ENCODE data around the gene ZNF277.

Gene ZNF277, protein sequence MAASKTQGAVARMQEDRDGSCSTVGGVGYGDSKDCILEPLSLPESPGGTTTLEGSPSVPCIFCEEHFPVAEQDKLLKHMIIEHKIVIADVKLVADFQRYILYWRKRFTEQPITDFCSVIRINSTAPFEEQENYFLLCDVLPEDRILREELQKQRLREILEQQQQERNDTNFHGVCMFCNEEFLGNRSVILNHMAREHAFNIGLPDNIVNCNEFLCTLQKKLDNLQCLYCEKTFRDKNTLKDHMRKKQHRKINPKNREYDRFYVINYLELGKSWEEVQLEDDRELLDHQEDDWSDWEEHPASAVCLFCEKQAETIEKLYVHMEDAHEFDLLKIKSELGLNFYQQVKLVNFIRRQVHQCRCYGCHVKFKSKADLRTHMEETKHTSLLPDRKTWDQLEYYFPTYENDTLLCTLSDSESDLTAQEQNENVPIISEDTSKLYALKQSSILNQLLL

DNA sequence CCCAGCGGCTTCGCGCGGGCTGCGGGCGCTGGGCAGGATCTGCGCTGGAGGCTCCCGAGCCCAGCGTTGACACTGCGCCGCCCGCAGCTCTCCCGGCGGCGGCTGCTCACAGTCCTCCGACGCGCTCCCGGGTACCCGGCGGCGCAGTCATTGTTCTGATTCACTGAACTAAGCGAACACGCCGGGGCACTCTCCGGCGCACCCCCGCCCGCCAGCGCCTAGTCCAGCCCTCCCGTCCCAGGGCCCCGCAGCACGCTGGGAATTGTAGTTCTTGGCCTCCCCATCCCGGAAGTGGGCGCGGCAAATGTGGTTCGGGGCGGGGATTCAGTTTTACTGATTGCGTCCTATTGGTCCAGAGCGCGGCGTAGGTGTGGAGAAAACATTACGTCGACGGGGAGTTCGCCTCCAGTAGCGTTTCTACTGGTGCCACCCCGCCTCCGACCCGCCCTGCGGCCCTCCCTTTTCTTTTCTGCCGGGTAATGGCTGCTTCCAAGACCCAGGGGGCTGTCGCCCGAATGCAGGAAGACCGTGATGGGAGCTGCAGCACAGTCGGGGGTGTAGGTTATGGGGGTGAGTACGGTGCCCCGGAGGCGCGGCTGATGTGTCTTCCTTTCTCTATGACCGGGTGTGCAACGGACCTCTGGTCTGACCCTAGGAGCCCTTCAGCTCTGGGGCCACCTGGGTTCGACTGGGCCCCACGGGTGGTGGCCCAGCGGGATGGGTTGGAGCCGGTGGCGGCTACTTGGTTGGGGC, at the start of gene ZNF277, which contains the start of gene DOCK4:
Gene ZNF277, plus strand, starts transcription at position 458 of the 753 bp plus-strand sequence. Its CDS starts 22 bp downstream, at position 480.
Gene DOCK4, minus strand, starts transcription at position 162 of the 753 bp plus-strand sequence. CDS start 261 bp downstream, outside the sequence.
- H3K27me3 ChIP-seq (replicated peaks; ENCODE audit: control insufficient read depth, insufficient read depth, low read length), result no peaks in the 10 kb centered on the region
- peak within 1 kb of the TSS; percentile 98 for H3K4me3 ChIP-seq (ENCODE audit: low read length)

DNA sequence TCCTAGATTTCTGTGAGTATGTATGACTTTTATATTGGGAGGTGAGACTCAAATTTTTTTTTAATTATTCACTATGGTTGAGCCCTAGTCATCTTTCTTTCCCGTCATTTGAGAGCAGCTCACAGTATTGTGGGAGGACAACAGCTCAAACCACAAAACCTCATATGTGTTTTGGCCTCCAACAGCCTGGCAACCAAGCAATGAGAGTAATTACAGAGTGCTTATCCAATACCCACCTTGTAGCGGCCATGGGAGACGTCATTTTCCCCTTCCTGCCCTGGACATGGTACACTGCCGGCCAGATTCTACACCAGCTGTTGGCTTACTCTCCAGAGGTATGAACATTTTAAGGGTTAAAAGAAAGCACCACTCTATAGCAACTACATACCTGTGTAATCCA, 49.4 kb upstream of the ZNF277 start:
- peak; percentile 26 for DNase-seq (ENCODE audit: low read depth)
- no peaks in the 10 kb centered on the region for H3K36me3 ChIP-seq (ENCODE audit: control insufficient read depth, insufficient read depth, low read length, severe bottlenecking)
- H3K27me3 ChIP-seq (replicated peaks; ENCODE audit: control insufficient read depth, insufficient read depth, low read length), result no peaks in the 10 kb centered on the region
- H3K9ac ChIP-seq (ENCODE audit: low read length), result no peak overlapping the region
- no peaks in the 10 kb centered on the region for H3K9me3 ChIP-seq (ENCODE audit: control insufficient read depth, low read length)
- H3K4me3 ChIP-seq (ENCODE audit: low read length), result no peak overlapping the region
- H3K4me1 ChIP-seq (ENCODE audit: control insufficient read depth, insufficient read depth, low read length), result peaks cover 6% of the 10 kb centered on the region

More for the DNA sequence above, at the start of gene ZNF277, which contains the start of gene DOCK4:
- peaks cover 20% of the 10 kb centered on the region for H3K4me1 ChIP-seq (ENCODE audit: control insufficient read depth, insufficient read depth, low read length)
- H3K36me3 ChIP-seq (ENCODE audit: control insufficient read depth, insufficient read depth, low read length, severe bottlenecking), result no peaks in the 10 kb centered on the region
- no peaks in the 10 kb centered on the region for H3K9me3 ChIP-seq (ENCODE audit: control insufficient read depth, low read length)
- peak; percentile 100 for DNase-seq (ENCODE audit: low read depth)
- H3K9ac ChIP-seq (ENCODE audit: low read length), result peak within 1 kb of the TSS; percentile 90

DNA sequence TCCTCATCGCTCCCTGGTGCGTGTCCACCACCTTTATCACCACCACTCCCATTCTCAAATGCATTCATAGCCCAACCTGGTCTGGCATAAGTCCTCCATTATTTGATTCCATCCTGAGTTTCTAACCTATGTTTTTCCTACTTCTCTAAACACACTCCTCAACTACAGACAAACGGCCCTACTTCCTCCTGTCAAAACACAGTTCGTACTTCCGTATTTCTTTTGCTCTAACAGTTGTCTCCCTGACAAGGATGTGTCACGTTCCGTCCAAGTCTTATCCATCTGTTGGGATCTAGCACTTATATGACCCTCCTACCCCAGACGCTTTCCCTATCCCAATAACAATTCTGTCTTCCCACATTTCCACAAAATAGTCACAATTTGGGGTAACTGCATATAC, 47.1 kb upstream of the ZNF277 start:
- no peaks in the 10 kb centered on the region for H3K9me3 ChIP-seq (ENCODE audit: control insufficient read depth, low read length)
- H3K4me1 ChIP-seq (ENCODE audit: control insufficient read depth, insufficient read depth, low read length), result peaks cover 15% of the 10 kb centered on the region
- no peak for DNase-seq (ENCODE audit: low read depth)
- H3K9ac ChIP-seq (ENCODE audit: low read length), result no peak overlapping the region
- no peak overlapping the region for H3K4me3 ChIP-seq (ENCODE audit: low read length)
- H3K36me3 ChIP-seq (ENCODE audit: control insufficient read depth, insufficient read depth, low read length, severe bottlenecking), result no peaks in the 10 kb centered on the region
- H3K27me3 ChIP-seq (replicated peaks; ENCODE audit: control insufficient read depth, insufficient read depth, low read length), result no peaks in the 10 kb centered on the region

DNA sequence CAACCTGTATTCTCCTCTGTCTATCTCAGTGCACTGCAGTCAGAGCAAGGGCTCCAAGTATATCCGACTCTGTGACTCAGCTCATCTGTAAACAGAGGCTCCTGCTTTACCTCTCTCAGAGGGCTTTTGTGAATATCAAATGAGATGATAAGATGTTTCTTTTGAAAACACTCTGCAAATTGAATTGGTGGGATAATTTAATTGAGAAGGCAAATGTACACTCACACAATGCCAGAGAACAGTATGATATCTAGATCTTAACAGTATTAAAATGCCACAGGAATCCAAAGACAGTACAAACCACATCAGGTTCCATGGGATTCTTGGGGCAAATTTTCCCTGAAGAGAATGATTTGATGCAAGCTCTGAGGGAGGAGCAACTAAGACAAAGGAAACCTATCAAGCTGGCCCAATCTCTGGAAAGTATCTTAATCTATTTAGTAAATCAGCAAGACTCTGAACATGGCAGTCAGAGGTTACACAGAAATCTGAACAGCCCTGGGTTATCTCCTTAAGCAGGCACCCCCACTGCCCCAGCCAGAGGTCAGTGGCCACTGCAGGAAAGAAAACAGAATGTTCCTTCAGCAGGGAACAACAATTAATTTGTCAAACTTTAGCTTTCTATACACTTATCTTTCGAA, 46.2 kb upstream of the ZNF277 start:
- no peaks in the 10 kb centered on the region for H3K9me3 ChIP-seq (ENCODE audit: control insufficient read depth, low read length)
- H3K27me3 ChIP-seq (replicated peaks; ENCODE audit: control insufficient read depth, insufficient read depth, low read length), result no peaks in the 10 kb centered on the region
- no peaks in the 10 kb centered on the region for H3K36me3 ChIP-seq (ENCODE audit: control insufficient read depth, insufficient read depth, low read length, severe bottlenecking)
- H3K9ac ChIP-seq (ENCODE audit: low read length), result no peak overlapping the region
- peak; percentile 17 for DNase-seq (ENCODE audit: low read depth)
- no peak overlapping the region for H3K4me3 ChIP-seq (ENCODE audit: low read length)
- H3K4me1 ChIP-seq (ENCODE audit: control insufficient read depth, insufficient read depth, low read length), result peaks cover 15% of the 10 kb centered on the region

- Histone ChIP-seq H3K9me3 (ENCODE audit: control insufficient read depth, low read length) (no peaks in the 10 kb centered on the region), H3K4me3 (ENCODE audit: low read length) (no peak overlapping the region), H3K36me3 (ENCODE audit: control insufficient read depth, insufficient read depth, low read length, severe bottlenecking) (no peaks in the 10 kb centered on the region), H3K27me3 (replicated peaks; ENCODE audit: control insufficient read depth, insufficient read depth, low read length) (no peaks in the 10 kb centered on the region), H3K4me1 (ENCODE audit: control insufficient read depth, insufficient read depth, low read length) (peaks cover 15% of the 10 kb centered on the region), H3K9ac (ENCODE audit: low read length) (no peak overlapping the region)
- DNase-seq (ENCODE audit: low read depth), result no peak
Observed at GRCh38 chr7:112160771-112161150, 45.7 kb upstream of the ZNF277 start.

DNA sequence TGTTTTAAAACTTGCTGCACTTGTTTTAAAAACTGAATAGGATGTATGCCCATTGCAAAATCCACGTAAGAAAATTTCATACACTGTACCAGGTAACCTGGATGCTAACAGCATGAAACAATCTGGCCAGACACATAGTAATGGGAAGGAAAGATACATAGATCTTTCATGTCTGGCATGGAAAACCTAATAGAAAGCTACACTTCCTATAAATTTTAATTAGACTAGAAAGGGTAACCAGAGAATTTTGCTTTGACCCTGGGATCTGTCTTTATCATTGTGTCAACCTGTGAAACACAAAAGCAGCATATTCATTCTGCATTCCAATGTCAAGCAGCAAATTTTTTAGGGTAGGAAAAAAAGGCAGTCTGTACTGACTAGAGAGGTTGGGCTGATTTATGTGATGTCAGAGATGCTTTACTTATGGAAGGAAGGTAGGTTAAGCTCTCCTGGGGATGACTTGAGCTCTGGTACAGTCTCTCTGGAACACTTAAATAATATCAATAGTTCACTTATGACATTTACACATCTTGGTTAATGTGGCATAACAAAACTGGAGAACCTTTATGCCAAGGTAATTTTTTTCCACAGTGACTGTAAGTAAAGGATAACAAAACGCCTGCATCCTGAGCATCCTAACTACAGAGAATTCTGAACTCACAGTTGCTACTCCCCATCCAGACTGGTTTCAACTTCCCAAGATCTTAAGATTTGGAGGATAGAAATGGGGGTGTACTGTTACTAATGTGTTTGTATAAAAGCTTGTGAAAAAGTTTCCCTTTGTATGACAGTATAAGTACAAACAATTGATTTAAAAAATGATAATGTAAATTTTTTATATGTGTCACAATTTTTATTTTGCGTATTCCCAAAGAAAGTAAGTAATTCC, 45.0 kb upstream of the ZNF277 start:
- H3K9ac ChIP-seq (ENCODE audit: low read length), result no peak overlapping the region
- H3K4me1 ChIP-seq (ENCODE audit: control insufficient read depth, insufficient read depth, low read length), result peaks cover 15% of the 10 kb centered on the region
- no peak overlapping the region for H3K4me3 ChIP-seq (ENCODE audit: low read length)
- no peaks in the 10 kb centered on the region for H3K36me3 ChIP-seq (ENCODE audit: control insufficient read depth, insufficient read depth, low read length, severe bottlenecking)
- no peak for DNase-seq (ENCODE audit: low read depth)
- no peaks in the 10 kb centered on the region for H3K27me3 ChIP-seq (replicated peaks; ENCODE audit: control insufficient read depth, insufficient read depth, low read length)
- H3K9me3 ChIP-seq (ENCODE audit: control insufficient read depth, low read length), result no peaks in the 10 kb centered on the region

DNA sequence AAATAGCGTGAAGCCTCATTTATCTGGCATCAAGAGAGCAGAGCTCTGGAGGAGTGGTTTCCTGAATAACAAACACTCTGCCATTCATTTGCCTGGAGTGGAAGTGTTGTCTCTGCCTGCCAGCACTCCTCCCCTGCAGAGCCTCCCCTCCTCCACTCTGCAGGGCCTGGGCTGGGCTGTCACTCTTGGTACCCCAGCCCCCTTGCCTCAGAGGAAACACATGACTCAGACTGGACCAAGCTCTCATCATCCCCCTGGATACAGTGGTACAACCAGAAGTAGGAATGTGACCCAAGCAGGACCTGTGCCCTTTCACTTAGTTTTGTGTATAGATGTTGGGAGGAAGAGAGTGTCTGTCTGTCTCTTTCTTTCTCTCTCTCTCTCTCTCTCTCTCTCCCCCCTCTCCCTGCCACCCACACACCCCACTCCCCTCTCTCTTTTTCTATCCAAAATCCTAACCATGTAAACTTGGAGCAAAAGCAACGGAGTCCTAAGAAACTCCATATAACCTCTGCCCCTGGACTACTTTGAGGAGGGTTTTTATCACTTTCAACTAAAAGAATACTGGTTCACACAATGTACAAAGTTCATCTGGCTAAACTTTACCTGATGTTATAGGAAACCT, 44.2 kb upstream of the ZNF277 start:
- Histone ChIP-seq H3K9me3 (ENCODE audit: control insufficient read depth, low read length) (no peaks in the 10 kb centered on the region), H3K4me1 (ENCODE audit: control insufficient read depth, insufficient read depth, low read length) (peaks cover 15% of the 10 kb centered on the region), H3K4me3 (ENCODE audit: low read length) (no peak overlapping the region), H3K9ac (ENCODE audit: low read length) (no peak overlapping the region), H3K36me3 (ENCODE audit: control insufficient read depth, insufficient read depth, low read length, severe bottlenecking) (no peaks in the 10 kb centered on the region), H3K27me3 (replicated peaks; ENCODE audit: control insufficient read depth, insufficient read depth, low read length) (no peaks in the 10 kb centered on the region)
- DNase-seq (ENCODE audit: low read depth), result peak; percentile 16

DNA sequence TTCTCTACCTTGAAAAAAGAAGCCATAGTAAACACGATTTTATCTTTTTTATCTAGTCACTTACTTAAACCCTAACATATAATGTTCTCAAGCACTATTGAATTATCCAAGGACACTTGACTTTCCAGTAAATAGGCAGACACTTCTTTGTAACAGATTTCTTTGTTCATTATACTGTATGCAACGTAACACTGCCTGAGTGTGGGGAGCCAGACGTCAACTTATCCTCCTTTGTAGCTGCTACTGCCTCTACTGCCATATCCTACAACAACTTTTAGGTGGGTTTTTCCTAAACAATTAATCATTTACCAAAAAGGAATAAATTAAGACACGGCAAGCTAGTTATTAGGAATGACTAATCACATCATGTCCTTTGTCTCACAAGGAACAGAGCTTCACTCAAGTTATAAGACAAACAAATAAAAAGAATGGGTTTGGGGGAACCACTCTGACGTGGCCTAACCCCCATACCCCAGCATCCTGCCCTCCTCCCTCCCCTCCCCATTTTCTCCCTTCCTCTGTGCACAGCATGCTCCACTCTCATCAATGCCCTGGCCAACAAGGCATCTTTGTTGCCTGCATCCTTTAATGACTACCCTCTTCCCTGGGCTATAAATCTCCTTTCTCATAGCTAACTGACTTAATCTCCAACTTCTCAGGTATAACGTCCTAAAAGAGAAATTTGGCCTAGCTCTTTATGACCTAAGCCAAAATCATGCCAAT, 43.5 kb upstream of the ZNF277 start:
- DNase-seq (ENCODE audit: low read depth), result no peak
- Histone ChIP-seq H3K9me3 (ENCODE audit: control insufficient read depth, low read length) (no peaks in the 10 kb centered on the region), H3K4me3 (ENCODE audit: low read length) (no peak overlapping the region), H3K9ac (ENCODE audit: low read length) (no peak overlapping the region), H3K36me3 (ENCODE audit: control insufficient read depth, insufficient read depth, low read length, severe bottlenecking) (no peaks in the 10 kb centered on the region), H3K27me3 (replicated peaks; ENCODE audit: control insufficient read depth, insufficient read depth, low read length) (no peaks in the 10 kb centered on the region), H3K4me1 (ENCODE audit: control insufficient read depth, insufficient read depth, low read length) (peaks cover 15% of the 10 kb centered on the region)

DNA sequence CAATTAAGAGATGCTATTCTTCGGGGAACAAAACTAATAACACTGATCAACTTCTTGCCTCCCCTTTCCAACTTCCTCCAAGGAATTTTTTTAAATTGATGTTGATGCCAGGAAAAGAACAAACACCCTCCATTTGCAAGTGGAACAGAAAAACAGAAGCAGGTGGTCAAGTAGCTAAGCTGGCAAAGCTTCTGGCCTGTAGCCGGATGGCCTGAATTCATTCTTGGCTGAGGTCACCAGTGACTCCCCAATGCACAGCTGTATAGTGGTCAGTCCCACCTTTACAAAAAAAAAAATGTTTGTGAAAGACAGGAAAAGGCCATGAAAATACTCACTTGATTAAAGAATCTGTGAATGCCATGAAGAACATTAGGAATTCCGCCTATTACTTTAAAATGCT, 39.3 kb upstream of the ZNF277 start:
- Histone ChIP-seq H3K27me3 (replicated peaks; ENCODE audit: control insufficient read depth, insufficient read depth, low read length) (no peaks in the 10 kb centered on the region), H3K4me3 (ENCODE audit: low read length) (no peak overlapping the region), H3K9ac (ENCODE audit: low read length) (no peak overlapping the region), H3K4me1 (ENCODE audit: control insufficient read depth, insufficient read depth, low read length) (peaks cover 8% of the 10 kb centered on the region), H3K36me3 (ENCODE audit: control insufficient read depth, insufficient read depth, low read length, severe bottlenecking) (no peaks in the 10 kb centered on the region), H3K9me3 (ENCODE audit: control insufficient read depth, low read length) (no peaks in the 10 kb centered on the region)
- DNase-seq (ENCODE audit: low read depth), result no peak

GRCh38 chr7:112168915-112169314, 37.6 kb upstream of the ZNF277 start:
- H3K9me3 ChIP-seq (ENCODE audit: control insufficient read depth, low read length), result no peaks in the 10 kb centered on the region
- no peaks in the 10 kb centered on the region for H3K36me3 ChIP-seq (ENCODE audit: control insufficient read depth, insufficient read depth, low read length, severe bottlenecking)

More at GRCh38 chr7:112168915-112169314, 37.6 kb upstream of the ZNF277 start:
- no peak overlapping the region for H3K4me3 ChIP-seq (ENCODE audit: low read length)
- H3K4me1 ChIP-seq (ENCODE audit: control insufficient read depth, insufficient read depth, low read length), result peaks cover 8% of the 10 kb centered on the region
- no peaks in the 10 kb centered on the region for H3K27me3 ChIP-seq (replicated peaks; ENCODE audit: control insufficient read depth, insufficient read depth, low read length)
- no peak overlapping the region for H3K9ac ChIP-seq (ENCODE audit: low read length)
- DNase-seq (ENCODE audit: low read depth), result no peak
